Vagina (tissue), 2 donors: ENCODE results near the gene SMIM11. TPM values are rescaled to one million over a fixed set of nuclear protein-coding genes. Genes with fewer than 3 reads are reported as not detected.
A peak's percentile ranks its signal among the peaks of the same experiment; 100 is the strongest.

Experiments used
- DNase-seq, 2 donors: peaks; one replicate each; pipeline ENCODE4 v3.0.0-alpha.2; 2017; ENCODE audit errors: extremely low spot score in 2 of 2
- H3K27ac ChIP-seq: fragments of 200-600 bp; sonication (generic); one replicate; pipeline ENCODE4 v1.5.1; 2019
- H3K27me3 ChIP-seq: fragments of 200-600 bp; sonication (generic); one replicate; pipeline ENCODE4 v1.5.1; 2019
- H3K36me3 ChIP-seq, 2 donors: fragments of 200-600 bp; sonication (generic); one replicate each; pipeline ENCODE4 v1.5.1; 2017 to 2019
- H3K4me1 ChIP-seq: fragments of 200-600 bp; sonication (generic); one replicate; pipeline ENCODE4 v1.5.1; 2019
- H3K4me3 ChIP-seq, 2 donors: fragments of 200-600 bp; sonication (generic); 1 replicate in 1 of 2; 2 replicates in 1 of 2; pipeline ENCODE4 v1.5.1; 2016 to 2019
- H3K9me3 ChIP-seq: fragments of 200-600 bp; sonication (generic); one replicate; pipeline ENCODE4 v1.5.1; 2019
- POLR2A ChIP-seq, 2 donors: fragments of 450-650 bp; IDR thresholded peaks; one replicate each; pipeline ENCODE4 v1.6.1; 2017; ENCODE audit warnings: antibody characterized with exemption in 2 of 2, mild to moderate bottlenecking in 2 of 2, moderate library complexity in 2 of 2
- POLR2AphosphoS5 ChIP-seq, 2 donors: sonication (generic); formaldehyde crosslinking; IDR thresholded peaks; one replicate each; pipeline ENCODE4 v1.9.0; 2017; ENCODE audit warnings: antibody characterized with exemption in 2 of 2, mild to moderate bottlenecking in 2 of 2, low read depth in 1 of 2; ENCODE audit not compliant: insufficient read depth in 1 of 2
- intact Hi-C: fragments of 100-400 bp; cut with DNase I; formaldehyde crosslinking; loops from one replicate; pipeline ENCODE4 v1.15.1; 2023
- total RNA-seq: library from RNA; depleted of rRNA; stranded (reverse); fragments of >200 nt; gene quantifications from one replicate; pipeline ENCODE4 v1.2.3, GENCODE V29; 2016
- TF ChIP-seq, protein P1 (sequence below), 3 experiments: fragments of 450-650 bp in 2 of 3; fragments of 200-600 bp in 1 of 3; sonication (generic) in 1 of 3; IDR thresholded peaks; one replicate each; pipeline ENCODE4 v1.5.1; 2017 to 2019; ENCODE audit warnings: antibody characterized with exemption in 3 of 3, mild to moderate bottlenecking in 2 of 3, moderate library complexity in 2 of 3

Gene SMIM11
- total RNA-seq, 1 donor from 2014 or later, result 8.1 TPM

DNA sequence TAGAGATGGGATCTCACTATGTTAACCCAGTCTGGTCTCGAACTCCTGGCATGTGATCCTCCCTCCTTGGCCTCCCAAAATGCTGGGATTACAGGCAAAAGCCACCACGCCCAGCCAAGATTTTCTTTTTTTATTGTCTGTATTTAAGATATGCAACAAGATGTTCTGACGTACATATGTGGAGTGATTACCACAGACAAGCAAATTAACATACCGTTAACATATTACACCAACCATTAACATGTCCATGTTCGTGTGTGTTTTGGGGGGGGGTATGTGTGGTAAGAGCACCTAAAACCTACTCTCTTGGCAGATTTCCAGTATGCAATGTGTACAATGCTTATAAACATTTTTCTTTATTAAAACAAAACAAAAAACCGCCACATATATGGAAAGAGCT is 22.1 kb upstream of the SMIM11 start:
- no peaks in the 10 kb centered on the region for H3K9me3 ChIP-seq
- intact Hi-C loops, result no loop called here

GRCh38 chr21:34354836-34355235 is 20.5 kb upstream of the SMIM11 start:
- intact Hi-C loops, result no loop called here
- H3K4me3 ChIP-seq, result no peak overlapping the region
- no peaks in the 10 kb centered on the region for H3K27me3 ChIP-seq
- H3K4me1 ChIP-seq, result no peaks in the 10 kb centered on the region
- no peaks in the 10 kb centered on the region for H3K36me3 ChIP-seq
- H3K27ac ChIP-seq, result no peak overlapping the region
- DNase-seq, result no peak
- TF ChIP-seq POLR2AphosphoS5 (IDR thresholded peaks at IDR 0.05; ENCODE audit: insufficient read depth in 1 of 2, low read depth in 1 of 2) (no peak), POLR2A (IDR thresholded peaks at IDR 0.05) (no peak)
- TF ChIP-seq, protein P1, sequence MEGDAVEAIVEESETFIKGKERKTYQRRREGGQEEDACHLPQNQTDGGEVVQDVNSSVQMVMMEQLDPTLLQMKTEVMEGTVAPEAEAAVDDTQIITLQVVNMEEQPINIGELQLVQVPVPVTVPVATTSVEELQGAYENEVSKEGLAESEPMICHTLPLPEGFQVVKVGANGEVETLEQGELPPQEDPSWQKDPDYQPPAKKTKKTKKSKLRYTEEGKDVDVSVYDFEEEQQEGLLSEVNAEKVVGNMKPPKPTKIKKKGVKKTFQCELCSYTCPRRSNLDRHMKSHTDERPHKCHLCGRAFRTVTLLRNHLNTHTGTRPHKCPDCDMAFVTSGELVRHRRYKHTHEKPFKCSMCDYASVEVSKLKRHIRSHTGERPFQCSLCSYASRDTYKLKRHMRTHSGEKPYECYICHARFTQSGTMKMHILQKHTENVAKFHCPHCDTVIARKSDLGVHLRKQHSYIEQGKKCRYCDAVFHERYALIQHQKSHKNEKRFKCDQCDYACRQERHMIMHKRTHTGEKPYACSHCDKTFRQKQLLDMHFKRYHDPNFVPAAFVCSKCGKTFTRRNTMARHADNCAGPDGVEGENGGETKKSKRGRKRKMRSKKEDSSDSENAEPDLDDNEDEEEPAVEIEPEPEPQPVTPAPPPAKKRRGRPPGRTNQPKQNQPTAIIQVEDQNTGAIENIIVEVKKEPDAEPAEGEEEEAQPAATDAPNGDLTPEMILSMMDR (IDR thresholded peaks at IDR 0.05), result no peak
- H3K9me3 ChIP-seq, result no peaks in the 10 kb centered on the region

More for the DNA sequence above, 22.1 kb upstream of the SMIM11 start:
- Histone ChIP-seq H3K36me3 (no peaks in the 10 kb centered on the region), H3K4me3 (no peak overlapping the region), H3K4me1 (no peaks in the 10 kb centered on the region), H3K27me3 (no peaks in the 10 kb centered on the region), H3K27ac (no peak overlapping the region)
- no peak for TF ChIP-seq POLR2AphosphoS5 (IDR thresholded peaks at IDR 0.05; ENCODE audit: insufficient read depth in 1 of 2, low read depth in 1 of 2)
- TF ChIP-seq POLR2A (IDR thresholded peaks at IDR 0.05), result no peak
- TF ChIP-seq, protein P1 (IDR thresholded peaks at IDR 0.05), result no peak
- DNase-seq, result no peak

DNA sequence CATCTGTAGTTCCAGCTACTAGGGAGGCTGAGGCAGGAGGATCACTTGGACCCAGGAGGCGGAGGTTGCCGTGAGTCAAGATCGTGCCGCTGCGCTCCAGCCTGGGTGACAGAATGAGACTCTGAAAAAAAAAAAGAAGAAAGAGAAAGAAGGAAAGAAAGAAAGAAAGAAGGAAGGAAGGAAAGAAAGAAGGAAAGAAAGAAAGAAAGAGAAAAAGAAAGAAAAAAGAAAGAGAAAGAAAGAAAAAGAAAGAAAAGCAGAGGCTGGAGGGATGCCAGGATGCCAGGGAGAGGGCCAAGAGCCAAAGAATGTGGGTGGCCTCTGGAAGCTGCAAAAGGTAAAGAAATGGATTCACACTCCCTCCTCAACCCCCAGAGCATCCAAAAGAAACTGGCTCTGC is 19.7 kb upstream of the SMIM11 start:
- intact Hi-C loops, result no loop called here
- Histone ChIP-seq H3K9me3 (no peaks in the 10 kb centered on the region), H3K36me3 (no peaks in the 10 kb centered on the region), H3K4me1 (no peaks in the 10 kb centered on the region), H3K27me3 (no peaks in the 10 kb centered on the region), H3K27ac (no peak overlapping the region), H3K4me3 (no peak overlapping the region)
- TF ChIP-seq POLR2AphosphoS5 (IDR thresholded peaks at IDR 0.05; ENCODE audit: insufficient read depth in 1 of 2, low read depth in 1 of 2) (no peak), POLR2A (IDR thresholded peaks at IDR 0.05) (no peak)
- TF ChIP-seq, protein P1 (IDR thresholded peaks at IDR 0.05), result no peak
- no peak for DNase-seq

GRCh38 chr21:34357889-34358288 is 17.4 kb upstream of the SMIM11 start:
- Histone ChIP-seq H3K27ac (no peak overlapping the region), H3K27me3 (no peaks in the 10 kb centered on the region), H3K9me3 (no peaks in the 10 kb centered on the region), H3K36me3 (no peaks in the 10 kb centered on the region), H3K4me1 (no peaks in the 10 kb centered on the region), H3K4me3 (no peak overlapping the region)
- intact Hi-C loops, result no loop called here
- no peak for TF ChIP-seq POLR2AphosphoS5 (IDR thresholded peaks at IDR 0.05; ENCODE audit: insufficient read depth in 1 of 2, low read depth in 1 of 2)
- TF ChIP-seq, protein P1 (IDR thresholded peaks at IDR 0.05), result no peak
- no peak for TF ChIP-seq POLR2A (IDR thresholded peaks at IDR 0.05)
- DNase-seq, result peak in 1 of 2 donors; percentile 10

GRCh38 chr21:34358866-34359265 is 16.4 kb upstream of the SMIM11 start:
- no peak for TF ChIP-seq POLR2AphosphoS5 (IDR thresholded peaks at IDR 0.05; ENCODE audit: insufficient read depth in 1 of 2, low read depth in 1 of 2)
- TF ChIP-seq, protein P1 (IDR thresholded peaks at IDR 0.05), result no peak
- no peak for TF ChIP-seq POLR2A (IDR thresholded peaks at IDR 0.05)
- DNase-seq, result no peak
- H3K9me3 ChIP-seq, result no peaks in the 10 kb centered on the region
- no peaks in the 10 kb centered on the region for H3K27me3 ChIP-seq
- H3K36me3 ChIP-seq, result no peaks in the 10 kb centered on the region
- no peak overlapping the region for H3K27ac ChIP-seq
- intact Hi-C loops, result no loop called here
- H3K4me3 ChIP-seq, result no peak overlapping the region
- H3K4me1 ChIP-seq, result no peaks in the 10 kb centered on the region
